ENCODE results near the gene CADM2.

Gene CADM2

DNA sequence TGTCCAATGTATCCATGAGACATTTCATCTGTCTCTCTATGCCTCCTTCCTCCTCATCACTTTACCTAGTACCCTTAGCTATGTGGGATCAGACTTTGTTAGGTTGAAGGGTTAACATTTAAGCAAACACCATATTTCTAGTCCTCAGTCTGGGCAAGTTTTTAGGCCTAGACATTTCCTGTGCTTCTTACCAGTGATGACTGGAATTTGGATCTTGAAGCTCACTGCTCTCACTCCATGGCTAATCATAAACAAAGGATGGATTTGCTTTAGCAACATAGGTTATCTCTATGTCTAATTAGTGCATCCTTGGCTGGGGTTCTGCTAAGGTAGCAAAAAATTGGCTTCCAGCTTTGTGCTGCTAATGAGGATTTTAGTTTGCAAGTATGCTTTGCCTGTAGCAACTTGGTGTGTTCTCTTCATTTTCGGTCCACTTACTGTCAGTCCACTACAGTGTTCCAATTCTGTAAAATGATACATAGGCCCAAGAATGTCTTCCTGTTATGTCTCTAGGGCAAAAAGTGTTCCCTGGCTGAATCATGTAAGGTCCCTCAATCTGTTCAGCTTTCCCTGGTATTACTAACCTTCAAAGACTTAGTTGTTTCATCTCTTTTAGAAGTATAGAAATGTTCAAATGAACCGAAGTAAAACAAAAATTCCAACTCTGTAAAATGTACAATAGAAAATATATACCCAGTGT lies 615.4 kb downstream of the CADM2 start:
- H3K27me3 Mint-ChIP-seq: peaks cover 1% of the 10 kb centered on the region
- H3K4me3 Mint-ChIP-seq: no peak overlapping the region
- no peaks in the 10 kb centered on the region for H3K9me3 Mint-ChIP-seq (ENCODE audit: low read depth)

GRCh38 chr3:85576091-85576690 lies 617.4 kb downstream of the CADM2 start:
- Mint-ChIP-seq H3K36me3 (no peaks in the 10 kb centered on the region), H3K4me3 (no peak overlapping the region), H3K27ac (no peak overlapping the region), H3K9me3 (ENCODE audit: low read depth) (no peaks in the 10 kb centered on the region), H3K4me1 (ENCODE audit: low read depth) (no peaks in the 10 kb centered on the region), H3K27me3 (peaks cover 2% of the 10 kb centered on the region)

More for the DNA sequence above, 615.4 kb downstream of the CADM2 start:
- H3K4me1 Mint-ChIP-seq (ENCODE audit: low read depth): no peaks in the 10 kb centered on the region
- no peaks in the 10 kb centered on the region for H3K36me3 Mint-ChIP-seq
- no peak overlapping the region for H3K27ac Mint-ChIP-seq

GRCh38 chr3:85576697-85577200 lies 618.0 kb downstream of the CADM2 start:
- peaks cover 2% of the 10 kb centered on the region for H3K27me3 Mint-ChIP-seq
- no peak overlapping the region for H3K4me3 Mint-ChIP-seq
- no peaks in the 10 kb centered on the region for H3K4me1 Mint-ChIP-seq (ENCODE audit: low read depth)
- H3K36me3 Mint-ChIP-seq: no peaks in the 10 kb centered on the region
- no peak overlapping the region for H3K27ac Mint-ChIP-seq
- H3K9me3 Mint-ChIP-seq (ENCODE audit: low read depth): no peaks in the 10 kb centered on the region

GRCh38 chr3:85584779-85585356 lies 626.1 kb downstream of the CADM2 start:
- Mint-ChIP-seq H3K27ac (no peak overlapping the region), H3K36me3 (no peaks in the 10 kb centered on the region), H3K4me1 (ENCODE audit: low read depth) (no peaks in the 10 kb centered on the region), H3K4me3 (no peak overlapping the region), H3K9me3 (ENCODE audit: low read depth) (no peaks in the 10 kb centered on the region), H3K27me3 (no peaks in the 10 kb centered on the region)

- H3K27ac Mint-ChIP-seq: no peak overlapping the region
- no peaks in the 10 kb centered on the region for H3K9me3 Mint-ChIP-seq (ENCODE audit: low read depth)
- H3K36me3 Mint-ChIP-seq: no peaks in the 10 kb centered on the region
- no peaks in the 10 kb centered on the region for H3K27me3 Mint-ChIP-seq
- H3K4me3 Mint-ChIP-seq: no peak overlapping the region
- H3K4me1 Mint-ChIP-seq (ENCODE audit: low read depth): no peaks in the 10 kb centered on the region
Observed at GRCh38 chr3:85586018-85586417, 627.2 kb downstream of the CADM2 start.

- Mint-ChIP-seq H3K27ac (no peak overlapping the region), H3K36me3 (no peaks in the 10 kb centered on the region), H3K27me3 (no peaks in the 10 kb centered on the region), H3K4me3 (no peak overlapping the region), H3K9me3 (ENCODE audit: low read depth) (peaks cover 3% of the 10 kb centered on the region), H3K4me1 (ENCODE audit: low read depth) (no peaks in the 10 kb centered on the region)
Observed at GRCh38 chr3:85589145-85589544, 630.4 kb downstream of the CADM2 start.

GRCh38 chr3:85591451-85591850 lies 632.7 kb downstream of the CADM2 start:
- Mint-ChIP-seq H3K27ac (no peak overlapping the region), H3K9me3 (ENCODE audit: low read depth) (peaks cover 3% of the 10 kb centered on the region), H3K36me3 (no peaks in the 10 kb centered on the region), H3K4me1 (ENCODE audit: low read depth) (no peaks in the 10 kb centered on the region), H3K4me3 (no peak overlapping the region), H3K27me3 (no peaks in the 10 kb centered on the region)

DNA sequence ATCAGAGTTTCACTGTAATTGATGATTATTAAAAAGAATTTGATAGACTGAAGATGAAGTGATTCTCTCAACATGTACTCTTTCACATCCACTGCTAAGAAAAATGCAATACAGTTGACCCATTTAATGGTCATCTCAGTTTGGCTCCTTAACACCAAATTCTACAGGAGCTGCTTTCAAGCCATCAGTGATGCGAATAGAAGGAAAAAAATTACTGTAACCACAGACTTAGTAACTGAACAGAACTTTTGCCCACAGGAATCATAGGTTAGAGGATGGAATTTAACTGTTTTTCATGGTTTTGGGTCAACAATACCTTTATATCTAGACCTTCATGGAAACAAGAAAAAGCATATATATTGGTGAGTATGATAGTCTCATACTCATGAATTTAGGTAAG lies 633.5 kb downstream of the CADM2 start:
- no peak overlapping the region for H3K4me3 Mint-ChIP-seq
- H3K36me3 Mint-ChIP-seq: no peaks in the 10 kb centered on the region
- no peak overlapping the region for H3K27ac Mint-ChIP-seq
- peaks cover 3% of the 10 kb centered on the region for H3K9me3 Mint-ChIP-seq (ENCODE audit: low read depth)
- H3K27me3 Mint-ChIP-seq: no peaks in the 10 kb centered on the region
- H3K4me1 Mint-ChIP-seq (ENCODE audit: low read depth): no peaks in the 10 kb centered on the region

- H3K9me3 Mint-ChIP-seq (ENCODE audit: low read depth): peaks cover 3% of the 10 kb centered on the region
- H3K36me3 Mint-ChIP-seq: no peaks in the 10 kb centered on the region
- H3K27me3 Mint-ChIP-seq: no peaks in the 10 kb centered on the region
- H3K4me3 Mint-ChIP-seq: no peak overlapping the region
- H3K27ac Mint-ChIP-seq: no peak overlapping the region
- no peaks in the 10 kb centered on the region for H3K4me1 Mint-ChIP-seq (ENCODE audit: low read depth)
Observed at GRCh38 chr3:85594676-85595075, 635.9 kb downstream of the CADM2 start.

DNA sequence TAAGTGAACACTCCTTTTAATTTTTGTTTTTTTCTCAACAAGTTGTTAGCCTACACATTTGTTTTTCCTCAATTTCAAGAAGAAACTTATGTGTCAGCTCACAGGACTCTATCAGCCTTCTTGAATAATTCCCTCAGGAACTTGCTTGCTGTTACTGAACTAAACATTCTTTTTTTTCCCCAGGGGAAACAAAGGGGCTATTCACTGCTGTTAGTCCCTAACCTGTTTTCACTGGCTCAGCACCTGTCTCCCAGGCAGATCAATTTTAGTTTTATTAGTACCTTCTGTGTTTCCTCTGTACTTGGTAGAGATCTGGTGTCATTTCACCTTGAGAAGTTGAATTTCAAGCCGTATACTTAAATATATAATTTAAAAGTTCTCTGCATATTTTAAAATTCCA lies 644.6 kb downstream of the CADM2 start:
- no peaks in the 10 kb centered on the region for H3K36me3 Mint-ChIP-seq
- no peaks in the 10 kb centered on the region for H3K4me1 Mint-ChIP-seq (ENCODE audit: low read depth)
- no peak overlapping the region for H3K4me3 Mint-ChIP-seq
- no peaks in the 10 kb centered on the region for H3K27me3 Mint-ChIP-seq
- no peaks in the 10 kb centered on the region for H3K9me3 Mint-ChIP-seq (ENCODE audit: low read depth)
- no peak overlapping the region for H3K27ac Mint-ChIP-seq

GRCh38 chr3:85604641-85605040 lies 645.9 kb downstream of the CADM2 start:
- Mint-ChIP-seq H3K27ac (no peak overlapping the region), H3K9me3 (ENCODE audit: low read depth) (no peaks in the 10 kb centered on the region), H3K27me3 (no peaks in the 10 kb centered on the region), H3K4me1 (ENCODE audit: low read depth) (no peaks in the 10 kb centered on the region), H3K36me3 (no peaks in the 10 kb centered on the region), H3K4me3 (no peak overlapping the region)

- Mint-ChIP-seq H3K9me3 (ENCODE audit: low read depth) (no peaks in the 10 kb centered on the region), H3K4me3 (no peak overlapping the region), H3K4me1 (ENCODE audit: low read depth) (no peaks in the 10 kb centered on the region), H3K36me3 (no peaks in the 10 kb centered on the region), H3K27ac (no peak overlapping the region), H3K27me3 (no peaks in the 10 kb centered on the region)
Observed at GRCh38 chr3:85605066-85605465, 646.3 kb downstream of the CADM2 start.

DNA sequence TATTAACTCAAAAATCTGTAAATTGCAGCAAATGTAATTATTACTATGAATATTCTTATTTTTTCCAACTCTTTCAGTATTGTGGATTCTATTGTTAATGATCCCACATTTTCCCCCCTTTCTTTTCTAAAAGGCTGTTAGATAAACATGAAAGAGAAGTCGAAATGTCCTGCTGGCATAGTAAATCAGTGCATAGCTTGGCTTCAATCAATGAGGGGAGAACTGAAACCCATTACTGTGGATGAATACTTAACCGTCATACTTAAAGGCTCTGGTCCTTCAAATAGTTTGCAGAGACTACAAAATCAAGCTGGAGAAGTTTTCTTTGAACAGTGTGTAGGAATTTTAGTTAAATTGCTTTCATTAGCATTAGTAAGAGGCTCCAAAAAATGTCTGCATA lies 667.9 kb downstream of the CADM2 start:
- no peaks in the 10 kb centered on the region for H3K36me3 Mint-ChIP-seq
- H3K27ac Mint-ChIP-seq: no peak overlapping the region
- H3K4me3 Mint-ChIP-seq: no peak overlapping the region
- H3K9me3 Mint-ChIP-seq (ENCODE audit: low read depth): no peaks in the 10 kb centered on the region
- no peaks in the 10 kb centered on the region for H3K27me3 Mint-ChIP-seq
- no peaks in the 10 kb centered on the region for H3K4me1 Mint-ChIP-seq (ENCODE audit: low read depth)

GRCh38 chr3:85627932-85628331 lies 669.1 kb downstream of the CADM2 start:
- H3K27ac Mint-ChIP-seq: no peak overlapping the region
- no peak overlapping the region for H3K4me3 Mint-ChIP-seq
- no peaks in the 10 kb centered on the region for H3K4me1 Mint-ChIP-seq (ENCODE audit: low read depth)
- H3K27me3 Mint-ChIP-seq: no peaks in the 10 kb centered on the region
- H3K36me3 Mint-ChIP-seq: no peaks in the 10 kb centered on the region
- peaks cover 5% of the 10 kb centered on the region for H3K9me3 Mint-ChIP-seq (ENCODE audit: low read depth)

DNA sequence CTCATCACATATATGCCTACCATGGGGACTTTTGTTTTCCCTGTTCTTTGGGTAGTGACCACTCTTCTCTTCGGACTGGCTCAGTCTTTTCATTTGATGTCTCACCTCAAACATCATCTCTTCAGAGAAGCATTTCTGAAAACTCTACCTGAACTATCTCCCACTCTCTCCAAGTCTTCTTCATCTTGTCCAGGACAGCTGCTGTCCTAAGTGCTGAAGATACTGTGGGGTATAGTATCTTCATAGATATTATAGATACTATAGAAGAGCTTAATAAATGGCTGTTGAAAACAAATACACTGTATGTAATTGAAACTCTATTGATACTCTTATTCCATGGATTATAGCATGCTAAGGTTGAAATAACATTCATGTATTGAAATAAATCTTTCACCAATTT lies 672.3 kb downstream of the CADM2 start:
- Mint-ChIP-seq H3K27me3 (no peaks in the 10 kb centered on the region), H3K27ac (no peak overlapping the region), H3K4me3 (no peak overlapping the region), H3K36me3 (no peaks in the 10 kb centered on the region), H3K4me1 (ENCODE audit: low read depth) (no peaks in the 10 kb centered on the region), H3K9me3 (ENCODE audit: low read depth) (peaks cover 5% of the 10 kb centered on the region)
